Measurements from ENCODE around the gene ACIN1. TPM values are rescaled to one million over a fixed set of nuclear protein-coding genes. Genes with fewer than 3 reads are reported as not detected.

The ACIN1 gene
- total and polyA plus RNA-seq, 9 of the 15 experiments (the other 6 are each of a cell fraction or from before 2014, with no cell fraction given) = 5.0 to 196 (median 129) TPM

DNA sequence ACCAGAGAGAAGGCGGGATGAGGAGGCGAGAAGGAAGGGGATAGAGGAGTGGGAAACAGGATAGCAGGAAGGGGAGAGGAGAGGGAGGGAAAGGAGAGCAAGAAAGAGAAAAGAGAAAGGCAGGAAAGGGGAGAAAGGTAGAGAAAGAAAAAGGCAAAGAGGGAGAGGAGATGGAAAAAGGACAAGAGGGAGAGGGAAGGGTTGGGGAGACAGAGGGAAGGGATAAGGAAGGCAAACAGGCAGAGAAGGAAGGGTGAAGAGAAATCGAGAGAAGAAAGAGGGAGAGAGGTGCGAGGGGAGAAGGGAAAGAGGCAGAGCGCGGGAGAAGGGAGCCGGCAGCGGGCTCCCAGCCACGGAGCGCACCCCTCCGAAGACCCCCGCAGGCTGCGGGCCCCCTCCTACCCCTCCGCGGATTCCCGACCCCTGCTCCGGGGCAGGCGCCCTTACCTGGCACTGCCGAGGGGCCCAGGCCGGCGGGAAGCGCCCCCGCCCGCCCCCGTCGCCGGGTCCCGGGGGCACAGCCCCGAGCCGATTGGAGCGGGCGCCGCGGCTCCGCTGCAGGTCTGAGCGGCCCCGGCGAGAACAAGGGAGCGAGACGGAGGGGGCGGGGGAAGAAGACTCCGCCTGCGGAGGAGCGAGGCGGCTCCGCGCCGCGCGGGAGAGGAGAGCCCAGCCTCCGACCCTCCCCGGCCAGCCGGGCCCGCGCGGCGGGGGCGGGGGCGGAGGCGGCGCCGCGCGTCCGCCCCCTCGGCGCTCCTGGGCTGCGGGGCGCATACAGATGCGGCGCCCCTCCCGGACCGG lies 37.8 kb downstream of the ACIN1 start, which contains the start of gene CDH24 (continued):
- TF ChIP-seq, protein P1, sequence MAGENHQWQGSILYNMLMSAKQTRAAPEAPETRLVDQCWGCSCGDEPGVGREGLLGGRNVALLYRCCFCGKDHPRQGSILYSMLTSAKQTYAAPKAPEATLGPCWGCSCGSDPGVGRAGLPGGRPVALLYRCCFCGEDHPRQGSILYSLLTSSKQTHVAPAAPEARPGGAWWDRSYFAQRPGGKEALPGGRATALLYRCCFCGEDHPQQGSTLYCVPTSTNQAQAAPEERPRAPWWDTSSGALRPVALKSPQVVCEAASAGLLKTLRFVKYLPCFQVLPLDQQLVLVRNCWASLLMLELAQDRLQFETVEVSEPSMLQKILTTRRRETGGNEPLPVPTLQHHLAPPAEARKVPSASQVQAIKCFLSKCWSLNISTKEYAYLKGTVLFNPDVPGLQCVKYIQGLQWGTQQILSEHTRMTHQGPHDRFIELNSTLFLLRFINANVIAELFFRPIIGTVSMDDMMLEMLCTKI (IDR thresholded peaks at IDR 0.05; ENCODE audit: partially characterized antibody) = no peak
- no peak for TF ChIP-seq ZNF121 (CRISPR knock-in tag; conservative IDR thresholded peaks at IDR 0.05)
- TF ChIP-seq FOXP1 (CRISPR knock-in tag; IDR thresholded peaks at IDR 0.05) = no peak
- TF ChIP-seq TGIF2 (CRISPR knock-in tag; IDR thresholded peaks at IDR 0.05) = no peak
- TF ChIP-seq ZNF75A (CRISPR knock-in tag; IDR thresholded peaks at IDR 0.05) = no peak
- no peak for TF ChIP-seq RAD51 (IDR thresholded peaks at IDR 0.05; ENCODE audit: borderline replicate concordance, low read depth)
- peak; percentile 78 for TF ChIP-seq ARHGAP35 (IDR thresholded peaks at IDR 0.05; ENCODE audit: partially characterized antibody)
- TF ChIP-seq, protein P2, sequence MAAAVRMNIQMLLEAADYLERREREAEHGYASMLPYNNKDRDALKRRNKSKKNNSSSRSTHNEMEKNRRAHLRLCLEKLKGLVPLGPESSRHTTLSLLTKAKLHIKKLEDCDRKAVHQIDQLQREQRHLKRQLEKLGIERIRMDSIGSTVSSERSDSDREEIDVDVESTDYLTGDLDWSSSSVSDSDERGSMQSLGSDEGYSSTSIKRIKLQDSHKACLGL (CRISPR knock-in tag; IDR thresholded peaks at IDR 0.05; ENCODE audit: borderline replicate concordance, poor library complexity, severe bottlenecking) = no peak
- no peak for TF ChIP-seq GTF2A2 (tag; IDR thresholded peaks at IDR 0.05)
- TF ChIP-seq, protein P3, sequence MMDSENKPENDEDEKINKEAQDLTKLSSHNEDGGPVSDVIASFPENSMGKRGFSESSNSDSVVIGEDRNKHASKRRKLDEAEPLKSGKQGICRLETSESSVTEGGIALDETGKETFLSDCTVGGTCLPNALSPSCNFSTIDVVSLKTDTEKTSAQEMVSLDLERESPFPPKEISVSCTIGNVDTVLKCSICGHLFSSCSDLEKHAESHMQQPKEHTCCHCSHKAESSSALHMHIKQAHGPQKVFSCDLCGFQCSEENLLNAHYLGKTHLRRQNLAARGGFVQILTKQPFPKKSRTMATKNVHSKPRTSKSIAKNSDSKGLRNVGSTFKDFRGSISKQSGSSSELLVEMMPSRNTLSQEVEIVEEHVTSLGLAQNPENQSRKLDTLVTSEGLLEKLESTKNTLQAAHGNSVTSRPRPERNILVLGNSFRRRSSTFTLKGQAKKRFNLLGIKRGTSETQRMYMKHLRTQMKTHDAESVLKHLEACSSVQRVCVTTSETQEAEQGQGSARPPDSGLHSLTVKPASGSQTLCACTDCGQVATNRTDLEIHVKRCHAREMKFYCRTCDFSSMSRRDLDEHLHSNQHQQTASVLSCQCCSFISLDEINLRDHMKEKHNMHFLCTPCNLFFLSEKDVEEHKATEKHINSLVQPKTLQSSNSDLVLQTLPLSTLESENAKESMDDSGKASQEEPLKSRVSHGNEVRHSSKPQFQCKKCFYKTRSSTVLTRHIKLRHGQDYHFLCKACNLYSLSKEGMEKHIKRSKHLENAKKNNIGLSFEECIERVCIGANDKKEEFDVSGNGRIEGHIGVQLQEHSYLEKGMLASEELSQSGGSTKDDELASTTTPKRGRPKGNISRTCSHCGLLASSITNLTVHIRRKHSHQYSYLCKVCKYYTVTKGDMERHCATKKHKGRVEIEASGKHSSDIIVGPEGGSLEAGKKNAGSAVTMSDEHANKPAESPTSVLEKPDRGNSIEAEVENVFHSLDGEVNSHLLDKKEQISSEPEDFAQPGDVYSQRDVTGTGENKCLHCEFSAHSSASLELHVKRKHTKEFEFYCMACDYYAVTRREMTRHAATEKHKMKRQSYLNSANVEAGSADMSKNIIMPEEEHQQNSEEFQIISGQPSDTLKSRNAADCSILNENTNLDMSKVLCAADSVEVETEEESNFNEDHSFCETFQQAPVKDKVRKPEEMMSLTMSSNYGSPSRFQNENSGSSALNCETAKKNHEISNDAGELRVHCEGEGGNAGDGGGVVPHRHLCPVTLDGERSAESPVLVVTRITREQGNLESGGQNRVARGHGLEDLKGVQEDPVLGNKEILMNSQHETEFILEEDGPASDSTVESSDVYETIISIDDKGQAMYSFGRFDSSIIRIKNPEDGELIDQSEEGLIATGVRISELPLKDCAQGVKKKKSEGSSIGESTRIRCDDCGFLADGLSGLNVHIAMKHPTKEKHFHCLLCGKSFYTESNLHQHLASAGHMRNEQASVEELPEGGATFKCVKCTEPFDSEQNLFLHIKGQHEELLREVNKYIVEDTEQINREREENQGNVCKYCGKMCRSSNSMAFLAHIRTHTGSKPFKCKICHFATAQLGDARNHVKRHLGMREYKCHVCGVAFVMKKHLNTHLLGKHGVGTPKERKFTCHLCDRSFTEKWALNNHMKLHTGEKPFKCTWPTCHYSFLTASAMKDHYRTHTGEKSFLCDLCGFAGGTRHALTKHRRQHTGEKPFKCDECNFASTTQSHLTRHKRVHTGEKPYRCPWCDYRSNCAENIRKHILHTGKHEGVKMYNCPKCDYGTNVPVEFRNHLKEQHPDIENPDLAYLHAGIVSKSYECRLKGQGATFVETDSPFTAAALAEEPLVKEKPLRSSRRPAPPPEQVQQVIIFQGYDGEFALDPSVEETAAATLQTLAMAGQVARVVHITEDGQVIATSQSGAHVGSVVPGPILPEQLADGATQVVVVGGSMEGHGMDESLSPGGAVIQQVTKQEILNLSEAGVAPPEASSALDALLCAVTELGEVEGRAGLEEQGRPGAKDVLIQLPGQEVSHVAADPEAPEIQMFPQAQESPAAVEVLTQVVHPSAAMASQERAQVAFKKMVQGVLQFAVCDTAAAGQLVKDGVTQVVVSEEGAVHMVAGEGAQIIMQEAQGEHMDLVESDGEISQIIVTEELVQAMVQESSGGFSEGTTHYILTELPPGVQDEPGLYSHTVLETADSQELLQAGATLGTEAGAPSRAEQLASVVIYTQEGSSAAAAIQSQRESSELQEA (IDR thresholded peaks at IDR 0.05; ENCODE audit: low read depth) = 0 out of 2 replicates have a peak, but pooled peaks have one; percentile 28
- TF ChIP-seq, protein P4, sequence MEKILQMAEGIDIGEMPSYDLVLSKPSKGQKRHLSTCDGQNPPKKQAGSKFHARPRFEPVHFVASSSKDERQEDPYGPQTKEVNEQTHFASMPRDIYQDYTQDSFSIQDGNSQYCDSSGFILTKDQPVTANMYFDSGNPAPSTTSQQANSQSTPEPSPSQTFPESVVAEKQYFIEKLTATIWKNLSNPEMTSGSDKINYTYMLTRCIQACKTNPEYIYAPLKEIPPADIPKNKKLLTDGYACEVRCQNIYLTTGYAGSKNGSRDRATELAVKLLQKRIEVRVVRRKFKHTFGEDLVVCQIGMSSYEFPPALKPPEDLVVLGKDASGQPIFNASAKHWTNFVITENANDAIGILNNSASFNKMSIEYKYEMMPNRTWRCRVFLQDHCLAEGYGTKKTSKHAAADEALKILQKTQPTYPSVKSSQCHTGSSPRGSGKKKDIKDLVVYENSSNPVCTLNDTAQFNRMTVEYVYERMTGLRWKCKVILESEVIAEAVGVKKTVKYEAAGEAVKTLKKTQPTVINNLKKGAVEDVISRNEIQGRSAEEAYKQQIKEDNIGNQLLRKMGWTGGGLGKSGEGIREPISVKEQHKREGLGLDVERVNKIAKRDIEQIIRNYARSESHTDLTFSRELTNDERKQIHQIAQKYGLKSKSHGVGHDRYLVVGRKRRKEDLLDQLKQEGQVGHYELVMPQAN (IDR thresholded peaks at IDR 0.05; ENCODE audit: borderline replicate concordance) = peak; percentile 72; the same call in 1 of the 2 replicates
- no peak for TF ChIP-seq KLF1 (tag; IDR thresholded peaks at IDR 0.05)
- no peak for TF ChIP-seq ESRRB (CRISPR knock-in tag; IDR thresholded peaks at IDR 0.05; ENCODE audit: borderline replicate concordance)
- 0 out of 4 replicates have a peak, but pooled peaks of 1 of the 2 experiments have one; percentile 1 for TF ChIP-seq MAZ (CRISPR knock-in tag; conservative IDR thresholded peaks at IDR 0.05 in 1 of 2, IDR thresholded peaks at IDR 0.05 in 1 of 2)
- TF ChIP-seq GATAD2B (IDR thresholded peaks at IDR 0.05; ENCODE audit: borderline replicate concordance) = peak; percentile 87; the same call in 1 of the 2 replicates

All from K562 (cell line).